Panc1 (cell line): ENCODE results near the gene PAMR1. TPM values are rescaled to one million over a fixed set of nuclear protein-coding genes. Genes with fewer than 3 reads are reported as not detected.

ENCODE experiments used
- ATAC-seq: fragments of 200-7000 bp; cut with Tn5 transposase; 2 replicates; pipeline ENCODE4 v1.9.1; 2020; ENCODE audit warnings: mild to moderate bottlenecking, moderate library complexity
- BruUV-seq: library from RNA; stranded (reverse); fragments of 400-500 nt; replicated peaks from 2 replicates; lab custom pipeline; 2021; lab: Mats Ljungman, UMichigan
- CTCF ChIA-PET: fragments of 300-600 bp; sonication (Branson Sonifier 250); formaldehyde crosslinking; loops from one replicate; lab custom pipeline; 2022; ENCODE audit warnings: antibody characterized with exemption; lab: Charles Lee
- POLR2A ChIA-PET: fragments of 300-600 bp; sonication (Branson Sonifier 250); formaldehyde crosslinking; loops from one replicate; lab custom pipeline; 2022; ENCODE audit warnings: antibody characterized with exemption; lab: Charles Lee
- DNase-seq: peaks from one replicate; pipeline ENCODE4 v3.0.0-alpha.2; 2010; ENCODE audit warnings: low read depth, low spot score
- H3K27ac ChIP-seq: 2 replicates; pipeline ENCODE4 v1.5.1; 2011; ENCODE audit warnings: mild to moderate bottlenecking, low read length, inconsistent platforms
- H3K27me3 ChIP-seq: fragments of 200-500 bp; sonication (Bioruptor generic); 2 replicates; pipeline ENCODE4 v1.6.0; 2014; ENCODE audit warnings: low read length, inconsistent platforms; ENCODE audit not compliant: control insufficient read depth, insufficient read depth
- H3K36me3 ChIP-seq: fragments of 200-500 bp; sonication (Bioruptor generic); 2 replicates; pipeline ENCODE4 v1.5.1; 2014; ENCODE audit warnings: inconsistent platforms, mild to moderate bottlenecking, low read length, moderate library complexity; ENCODE audit not compliant: control insufficient read depth, insufficient read depth
- H3K4me1 ChIP-seq: 2 replicates; pipeline ENCODE4 v1.5.1; 2011; ENCODE audit warnings: inconsistent platforms, mild to moderate bottlenecking, low read length, moderate library complexity; ENCODE audit not compliant: control insufficient read depth, insufficient read depth
- H3K4me3 ChIP-seq, 2 experiments: 2 replicates each; pipeline ENCODE4 v1.5.1; 2011 to 2012; ENCODE audit warnings: low read depth in 2 of 2, low read length in 2 of 2, mild to moderate bottlenecking in 2 of 2, inconsistent platforms in 1 of 2, moderate library complexity in 1 of 2
- H3K9me3 ChIP-seq: fragments of 200-500 bp; sonication (Bioruptor generic); 2 replicates; pipeline ENCODE4 v1.5.1; 2014; ENCODE audit warnings: low read depth, mild to moderate bottlenecking, inconsistent platforms, low read length, moderate library complexity; ENCODE audit not compliant: control insufficient read depth, insufficient read depth
- POLR2AphosphoS5 ChIP-seq: IDR thresholded peaks from 2 replicates; pipeline ENCODE4 v1.6.1; 2012; ENCODE audit warnings: mild to moderate bottlenecking, low read depth, low read length, moderate library complexity
- SIN3A ChIP-seq: IDR thresholded peaks from 2 replicates; pipeline ENCODE4 v1.6.1; 2012; ENCODE audit warnings: low read depth, mild to moderate bottlenecking, low read length, moderate library complexity, borderline replicate concordance; ENCODE audit not compliant: insufficient read depth
- TCF7L2 ChIP-seq: IDR thresholded peaks from 2 replicates; pipeline ENCODE4 v1.6.1; 2011; ENCODE audit warnings: mild to moderate bottlenecking, low read depth, low read length, inconsistent platforms
- in situ Hi-C: cut with HindIII; loops from 2 replicates; pipeline ENCODE4 v1.10.0; 2016; ENCODE audit warnings: low sequenced_read_pairs, low pct_unique_long_range_greater_than_20kb
- intact Hi-C: fragments of 100-400 bp; cut with micrococcal nuclease; formaldehyde crosslinking; loops from one replicate; pipeline ENCODE4 v1.10.0; 2022; ENCODE audit not compliant: unreplicated experiment
- total RNA-seq: library from RNA; stranded (reverse); gene quantifications from one replicate; pipeline ENCODE4 v1.2.1, GENCODE V29; 2021; ENCODE audit not compliant: unreplicated experiment
- TF ChIP-seq, protein P1 (sequence below), 2 experiments: IDR thresholded peaks; 2 replicates each; pipeline ENCODE4 v1.6.1; 2011 to 2012; ENCODE audit warnings: low read depth in 2 of 2, control low read depth in 1 of 2, low read length in 1 of 2, mild to moderate bottlenecking in 1 of 2, moderate library complexity in 1 of 2; ENCODE audit not compliant: insufficient read depth in 1 of 2
- TF ChIP-seq, protein P2 (sequence below): fragments of 450-650 bp; IDR thresholded peaks from 2 replicates; pipeline ENCODE4 v1.5.1; 2017; ENCODE audit warnings: mild to moderate bottlenecking

Gene PAMR1
- total RNA-seq, 1 experiment from 2014 or later: 0.13 TPM

GRCh38 chr11:35415487-35415886, 109.9 kb downstream of the PAMR1 start:
- H3K4me3 ChIP-seq: no peak overlapping the region
- no peak overlapping the region for H3K27ac ChIP-seq
- peaks cover 8% of the 10 kb centered on the region; the same call in 1 of the 2 replicates for H3K4me1 ChIP-seq
- DNase-seq (no peak), ATAC-seq (no peak)
- TF ChIP-seq TCF7L2 (no peak), SIN3A (no peak), POLR2AphosphoS5 (no peak)
- TF ChIP-seq, protein P1, sequence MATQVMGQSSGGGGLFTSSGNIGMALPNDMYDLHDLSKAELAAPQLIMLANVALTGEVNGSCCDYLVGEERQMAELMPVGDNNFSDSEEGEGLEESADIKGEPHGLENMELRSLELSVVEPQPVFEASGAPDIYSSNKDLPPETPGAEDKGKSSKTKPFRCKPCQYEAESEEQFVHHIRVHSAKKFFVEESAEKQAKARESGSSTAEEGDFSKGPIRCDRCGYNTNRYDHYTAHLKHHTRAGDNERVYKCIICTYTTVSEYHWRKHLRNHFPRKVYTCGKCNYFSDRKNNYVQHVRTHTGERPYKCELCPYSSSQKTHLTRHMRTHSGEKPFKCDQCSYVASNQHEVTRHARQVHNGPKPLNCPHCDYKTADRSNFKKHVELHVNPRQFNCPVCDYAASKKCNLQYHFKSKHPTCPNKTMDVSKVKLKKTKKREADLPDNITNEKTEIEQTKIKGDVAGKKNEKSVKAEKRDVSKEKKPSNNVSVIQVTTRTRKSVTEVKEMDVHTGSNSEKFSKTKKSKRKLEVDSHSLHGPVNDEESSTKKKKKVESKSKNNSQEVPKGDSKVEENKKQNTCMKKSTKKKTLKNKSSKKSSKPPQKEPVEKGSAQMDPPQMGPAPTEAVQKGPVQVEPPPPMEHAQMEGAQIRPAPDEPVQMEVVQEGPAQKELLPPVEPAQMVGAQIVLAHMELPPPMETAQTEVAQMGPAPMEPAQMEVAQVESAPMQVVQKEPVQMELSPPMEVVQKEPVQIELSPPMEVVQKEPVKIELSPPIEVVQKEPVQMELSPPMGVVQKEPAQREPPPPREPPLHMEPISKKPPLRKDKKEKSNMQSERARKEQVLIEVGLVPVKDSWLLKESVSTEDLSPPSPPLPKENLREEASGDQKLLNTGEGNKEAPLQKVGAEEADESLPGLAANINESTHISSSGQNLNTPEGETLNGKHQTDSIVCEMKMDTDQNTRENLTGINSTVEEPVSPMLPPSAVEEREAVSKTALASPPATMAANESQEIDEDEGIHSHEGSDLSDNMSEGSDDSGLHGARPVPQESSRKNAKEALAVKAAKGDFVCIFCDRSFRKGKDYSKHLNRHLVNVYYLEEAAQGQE (IDR thresholded peaks at IDR 0.05; ENCODE audit: insufficient read depth in 1 of 2, low read depth in 2 of 2, low read length in 1 of 2): no peak
- TF ChIP-seq, protein P2, sequence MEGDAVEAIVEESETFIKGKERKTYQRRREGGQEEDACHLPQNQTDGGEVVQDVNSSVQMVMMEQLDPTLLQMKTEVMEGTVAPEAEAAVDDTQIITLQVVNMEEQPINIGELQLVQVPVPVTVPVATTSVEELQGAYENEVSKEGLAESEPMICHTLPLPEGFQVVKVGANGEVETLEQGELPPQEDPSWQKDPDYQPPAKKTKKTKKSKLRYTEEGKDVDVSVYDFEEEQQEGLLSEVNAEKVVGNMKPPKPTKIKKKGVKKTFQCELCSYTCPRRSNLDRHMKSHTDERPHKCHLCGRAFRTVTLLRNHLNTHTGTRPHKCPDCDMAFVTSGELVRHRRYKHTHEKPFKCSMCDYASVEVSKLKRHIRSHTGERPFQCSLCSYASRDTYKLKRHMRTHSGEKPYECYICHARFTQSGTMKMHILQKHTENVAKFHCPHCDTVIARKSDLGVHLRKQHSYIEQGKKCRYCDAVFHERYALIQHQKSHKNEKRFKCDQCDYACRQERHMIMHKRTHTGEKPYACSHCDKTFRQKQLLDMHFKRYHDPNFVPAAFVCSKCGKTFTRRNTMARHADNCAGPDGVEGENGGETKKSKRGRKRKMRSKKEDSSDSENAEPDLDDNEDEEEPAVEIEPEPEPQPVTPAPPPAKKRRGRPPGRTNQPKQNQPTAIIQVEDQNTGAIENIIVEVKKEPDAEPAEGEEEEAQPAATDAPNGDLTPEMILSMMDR: no peak
- intact Hi-C loops: no loop called here
- no TSS peak for BruUV-seq
- H3K27me3 ChIP-seq: peaks cover 46% of the 10 kb centered on the region
- ChIA-PET POLR2A (no interaction called here), CTCF (no interaction called here)
- no peaks in the 10 kb centered on the region for H3K36me3 ChIP-seq
- no peaks in the 10 kb centered on the region for H3K9me3 ChIP-seq
- in situ Hi-C loops: no loop called here

DNA sequence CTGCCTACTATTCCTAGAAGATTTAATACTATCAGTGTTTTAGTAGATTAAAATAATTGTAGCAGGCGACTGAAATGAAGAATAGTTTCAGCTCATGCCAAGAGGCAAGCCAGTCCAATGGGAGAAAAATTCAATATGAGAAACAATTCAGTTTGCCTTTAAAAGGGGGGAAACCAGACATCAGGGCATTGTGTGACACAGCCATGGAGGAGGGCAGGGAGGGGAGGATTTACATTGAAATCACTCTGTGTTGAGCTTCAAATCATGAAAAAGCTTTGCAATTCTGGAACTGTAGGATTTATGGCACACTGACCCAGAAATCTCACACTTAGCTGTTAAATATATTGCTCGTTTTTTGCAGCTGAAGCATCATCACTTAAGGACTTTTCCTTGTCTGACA, 110.6 kb downstream of the PAMR1 start:
- no peaks in the 10 kb centered on the region for H3K9me3 ChIP-seq
- no TSS peak for BruUV-seq
- no peak overlapping the region for H3K27ac ChIP-seq
- CTCF ChIA-PET: no interaction called here
- intact Hi-C loops: no loop called here
- in situ Hi-C loops: no loop called here
- H3K27me3 ChIP-seq: peaks cover 40% of the 10 kb centered on the region
- H3K4me1 ChIP-seq: peaks cover 3% of the 10 kb centered on the region; the same call in 1 of the 2 replicates
- no peaks in the 10 kb centered on the region for H3K36me3 ChIP-seq
- TF ChIP-seq POLR2AphosphoS5: no peak
- no peak for TF ChIP-seq TCF7L2
- no peak for TF ChIP-seq SIN3A
- TF ChIP-seq, protein P1 (IDR thresholded peaks at IDR 0.05; ENCODE audit: insufficient read depth in 1 of 2, low read depth in 2 of 2, low read length in 1 of 2): no peak
- TF ChIP-seq, protein P2: no peak
- DNase-seq (no peak), ATAC-seq (no peak)
- POLR2A ChIA-PET: no interaction called here
- H3K4me3 ChIP-seq: no peak overlapping the region
